Keratinocyte (primary cell): ENCODE results near the gene KDM2A.

Experiments
- EZH2 ChIP-seq: IDR thresholded peaks from one replicate; pipeline ENCODE4 v1.6.1; 2012; ENCODE audit warnings: inconsistent platforms, mild to moderate bottlenecking, low read length, moderate library complexity
- TF ChIP-seq, protein P1 (sequence below), 3 experiments: IDR thresholded peaks in 1 of 3; conservative IDR thresholded peaks in 1 of 3; optimal IDR thresholded peaks in 1 of 3; 2 replicates in 2 of 3; 3 replicates in 1 of 3; pipeline versions ENCODE3 to v1.5.1; 2011; ENCODE audit warnings: low read length in 3 of 3, mild to moderate bottlenecking in 3 of 3, moderate library complexity in 2 of 3, control low read depth in 1 of 3, inconsistent platforms in 1 of 3; ENCODE audit not compliant: insufficient read depth in 2 of 3; ENCODE audit errors: extremely low read depth in 1 of 3

DNA sequence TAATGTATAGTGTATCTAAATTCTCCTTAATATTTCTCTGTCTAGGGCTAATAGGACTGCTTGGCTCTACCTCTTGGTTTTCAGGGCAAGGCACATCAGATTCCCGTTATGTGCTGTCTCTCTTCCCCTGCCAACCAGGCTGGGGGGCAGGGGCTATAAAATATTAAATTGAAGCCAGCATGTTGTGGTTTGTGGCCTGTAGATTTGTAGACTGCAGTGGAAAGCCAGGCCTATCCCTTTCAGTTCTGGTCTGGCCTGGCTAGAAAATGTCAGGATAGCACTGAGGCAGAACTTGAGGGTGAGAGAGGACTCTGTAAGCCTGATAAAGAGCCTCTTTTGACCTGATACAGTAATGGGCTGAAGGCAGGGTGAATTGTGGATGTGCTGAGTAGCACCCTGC is 132.8 kb downstream of the KDM2A start:
- TF ChIP-seq, protein P1, sequence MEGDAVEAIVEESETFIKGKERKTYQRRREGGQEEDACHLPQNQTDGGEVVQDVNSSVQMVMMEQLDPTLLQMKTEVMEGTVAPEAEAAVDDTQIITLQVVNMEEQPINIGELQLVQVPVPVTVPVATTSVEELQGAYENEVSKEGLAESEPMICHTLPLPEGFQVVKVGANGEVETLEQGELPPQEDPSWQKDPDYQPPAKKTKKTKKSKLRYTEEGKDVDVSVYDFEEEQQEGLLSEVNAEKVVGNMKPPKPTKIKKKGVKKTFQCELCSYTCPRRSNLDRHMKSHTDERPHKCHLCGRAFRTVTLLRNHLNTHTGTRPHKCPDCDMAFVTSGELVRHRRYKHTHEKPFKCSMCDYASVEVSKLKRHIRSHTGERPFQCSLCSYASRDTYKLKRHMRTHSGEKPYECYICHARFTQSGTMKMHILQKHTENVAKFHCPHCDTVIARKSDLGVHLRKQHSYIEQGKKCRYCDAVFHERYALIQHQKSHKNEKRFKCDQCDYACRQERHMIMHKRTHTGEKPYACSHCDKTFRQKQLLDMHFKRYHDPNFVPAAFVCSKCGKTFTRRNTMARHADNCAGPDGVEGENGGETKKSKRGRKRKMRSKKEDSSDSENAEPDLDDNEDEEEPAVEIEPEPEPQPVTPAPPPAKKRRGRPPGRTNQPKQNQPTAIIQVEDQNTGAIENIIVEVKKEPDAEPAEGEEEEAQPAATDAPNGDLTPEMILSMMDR (optimal IDR thresholded peaks at IDR 0.05 in 1 of 3, IDR thresholded peaks at IDR 0.05 in 1 of 3, conservative IDR thresholded peaks at IDR 0.05 in 1 of 3; ENCODE audit: extremely low read depth in 1 of 3, insufficient read depth in 2 of 3, low read length in 3 of 3) = no peak
- no peak for TF ChIP-seq EZH2
